Measurements from ENCODE around the gene SULT1C3. TPM values are rescaled to one million over a fixed set of nuclear protein-coding genes. Genes with fewer than 3 reads are reported as not detected.

Gene SULT1C3
- total RNA-seq, 1 donor from 2014 or later, result not detected

- no peak for DNase-seq
- no peaks in the 10 kb centered on the region for H3K4me1 ChIP-seq
- no peak for TF ChIP-seq CTCF (IDR thresholded peaks at IDR 0.05)
- H3K9me3 ChIP-seq, result peaks cover 14% of the 10 kb centered on the region
- H3K36me3 ChIP-seq, result no peaks in the 10 kb centered on the region
- H3K4me3 ChIP-seq, result no peak overlapping the region
- intact Hi-C loops (cut with DNase I), result no loop called here
- H3K27ac ChIP-seq, result no peak overlapping the region
- no peak for ATAC-seq
- H3K27me3 ChIP-seq (ENCODE audit: low read depth), result no peaks in the 10 kb centered on the region
These were observed 18.7 kb upstream of the SULT1C3 start for GRCh38 chr2:108220942-108221541.

GRCh38 chr2:108222261-108222660, 17.5 kb upstream of the SULT1C3 start:
- no peak overlapping the region for H3K27ac ChIP-seq
- no peaks in the 10 kb centered on the region for H3K36me3 ChIP-seq
- ATAC-seq (no peak), DNase-seq (no peak)
- H3K27me3 ChIP-seq (ENCODE audit: low read depth), result no peaks in the 10 kb centered on the region
- no peaks in the 10 kb centered on the region for H3K4me1 ChIP-seq
- no peak for TF ChIP-seq CTCF (IDR thresholded peaks at IDR 0.05)
- H3K9me3 ChIP-seq, result peaks cover 14% of the 10 kb centered on the region
- H3K4me3 ChIP-seq, result no peak overlapping the region
- intact Hi-C loops (cut with DNase I), result no loop called here

- H3K27me3 ChIP-seq (ENCODE audit: low read depth), result no peaks in the 10 kb centered on the region
- H3K27ac ChIP-seq, result no peak overlapping the region
- DNase-seq (no peak), ATAC-seq (no peak)
- H3K9me3 ChIP-seq, result peaks cover 14% of the 10 kb centered on the region
- TF ChIP-seq CTCF (IDR thresholded peaks at IDR 0.05), result no peak
- no peaks in the 10 kb centered on the region for H3K4me1 ChIP-seq
- no peaks in the 10 kb centered on the region for H3K36me3 ChIP-seq
- intact Hi-C loops (cut with DNase I), result no loop called here
- H3K4me3 ChIP-seq, result no peak overlapping the region
These were observed 16.2 kb upstream of the SULT1C3 start for GRCh38 chr2:108223573-108223972.

GRCh38 chr2:108224022-108224421, 15.7 kb upstream of the SULT1C3 start:
- H3K27ac ChIP-seq, result no peak overlapping the region
- no peaks in the 10 kb centered on the region for H3K27me3 ChIP-seq (ENCODE audit: low read depth)
- H3K4me1 ChIP-seq, result no peaks in the 10 kb centered on the region
- intact Hi-C loops (cut with DNase I), result no loop called here
- no peak for TF ChIP-seq CTCF (IDR thresholded peaks at IDR 0.05)
- ATAC-seq, result no peak
- DNase-seq, result no peak
- H3K4me3 ChIP-seq, result no peak overlapping the region
- H3K36me3 ChIP-seq, result no peaks in the 10 kb centered on the region
- peaks cover 14% of the 10 kb centered on the region for H3K9me3 ChIP-seq

- intact Hi-C loops (cut with DNase I), result no loop called here
- no peak overlapping the region for H3K27ac ChIP-seq
- H3K9me3 ChIP-seq, result peaks cover 14% of the 10 kb centered on the region
- no peak overlapping the region for H3K4me3 ChIP-seq
- DNase-seq (no peak), ATAC-seq (no peak)
- H3K27me3 ChIP-seq (ENCODE audit: low read depth), result no peaks in the 10 kb centered on the region
- no peaks in the 10 kb centered on the region for H3K36me3 ChIP-seq
- no peaks in the 10 kb centered on the region for H3K4me1 ChIP-seq
- no peak for TF ChIP-seq CTCF (IDR thresholded peaks at IDR 0.05)
These were observed 13.2 kb upstream of the SULT1C3 start for GRCh38 chr2:108226564-108226963.
